Neural progenitor cell (in vitro differentiated cells): Measurements from ENCODE around the gene ACTR3. TPM values are rescaled to one million over a fixed set of nuclear protein-coding genes. Genes with fewer than 3 reads are reported as not detected.

Source experiments
- DNase-seq: peaks from one replicate; pipeline ENCODE4 v3.0.0-alpha.2; 2016; ENCODE audit warnings: low spot score
- H2AFZ ChIP-seq: fragments of 200-600 bp; sonication (generic); replicated peaks from 2 replicates; pipeline ENCODE4 v1.6.1; 2016; ENCODE audit warnings: antibody characterized with exemption
- H3F3A ChIP-seq: fragments of 200-600 bp; sonication (generic); 2 replicates; pipeline ENCODE4 v1.6.1; 2016; ENCODE audit warnings: antibody characterized with exemption, low read depth
- H3K27ac ChIP-seq: fragments of 200-600 bp; sonication (generic); 2 replicates; pipeline ENCODE4 v1.5.1; 2016; ENCODE audit warnings: mild to moderate bottlenecking
- H3K27me3 ChIP-seq: fragments of 200-600 bp; sonication (generic); 2 replicates; pipeline ENCODE4 v1.6.1; 2016; ENCODE audit warnings: mild to moderate bottlenecking, moderate library complexity
- H3K36me3 ChIP-seq: fragments of 200-600 bp; sonication (generic); 2 replicates; pipeline ENCODE4 v1.5.1; 2016
- H3K4me1 ChIP-seq: fragments of 200-600 bp; sonication (generic); 2 replicates; pipeline ENCODE4 v1.6.1; 2016; ENCODE audit warnings: mixed run types
- H3K4me2 ChIP-seq: fragments of 200-600 bp; sonication (generic); 2 replicates; pipeline ENCODE4 v1.6.1; 2016
- H3K4me3 ChIP-seq: fragments of 200-600 bp; sonication (generic); 2 replicates; pipeline ENCODE4 v1.5.1; 2016
- H3K79me2 ChIP-seq: fragments of 200-600 bp; sonication (generic); 2 replicates; pipeline ENCODE4 v1.6.1; 2016; ENCODE audit warnings: low read depth
- H3K9ac ChIP-seq: fragments of 200-600 bp; sonication (generic); 2 replicates; pipeline ENCODE4 v1.6.1; 2016
- H3K9me3 ChIP-seq: fragments of 200-600 bp; sonication (generic); 2 replicates; pipeline ENCODE4 v1.5.1; 2016; ENCODE audit warnings: low read depth
- H4K20me1 ChIP-seq: fragments of 200-600 bp; sonication (generic); 2 replicates; pipeline ENCODE4 v1.6.1; 2016; ENCODE audit warnings: low read depth
- H3K27ac Mint-ChIP-seq: 3 replicates; pipeline ENCODE4 v1.8.0; 2021; ENCODE audit warnings: mixed read lengths
- H3K27me3 Mint-ChIP-seq: 2 replicates; pipeline ENCODE4 v1.8.0; 2022; ENCODE audit warnings: low read depth, mild to moderate bottlenecking, inconsistent platforms, moderate library complexity, mixed read lengths; ENCODE audit not compliant: insufficient read depth
- H3K36me3 Mint-ChIP-seq: 3 replicates; pipeline ENCODE4 v1.8.0; 2021; ENCODE audit warnings: mixed read lengths
- H3K4me1 Mint-ChIP-seq: 3 replicates; pipeline ENCODE4 v1.8.0; 2021; ENCODE audit warnings: mixed read lengths
- H3K4me3 Mint-ChIP-seq: 3 replicates; pipeline ENCODE4 v1.8.0; 2021; ENCODE audit warnings: mild to moderate bottlenecking, moderate library complexity, mixed read lengths
- H3K9me3 Mint-ChIP-seq: 3 replicates; pipeline ENCODE4 v1.8.0; 2020; ENCODE audit warnings: mixed read lengths
- CTCF ChIP-seq: fragments of 200-600 bp; sonication (generic); IDR thresholded peaks from 2 replicates; pipeline ENCODE4 v1.5.1; 2017; ENCODE audit warnings: antibody characterized with exemption, mild to moderate bottlenecking
- EZH2 ChIP-seq: fragments of 200-600 bp; sonication (generic); IDR thresholded peaks from 2 replicates; pipeline ENCODE4 v1.6.1; 2017; ENCODE audit warnings: antibody characterized with exemption, mild to moderate bottlenecking, moderate library complexity
- EZH2phosphoT487 ChIP-seq: fragments of 200-600 bp; sonication (generic); IDR thresholded peaks from 2 replicates; pipeline ENCODE4 v1.6.1; 2017; ENCODE audit warnings: antibody characterized with exemption
- total RNA-seq: library from RNA; depleted of rRNA; stranded (reverse); fragments of >200 nt; gene quantifications from 2 replicates; pipeline ENCODE4 v1.2.3, GENCODE V29; 2015; ENCODE audit warnings: low replicate concordance

The ACTR3 gene
- total RNA-seq, 1 donor from 2014 or later, result 175 TPM

DNA sequence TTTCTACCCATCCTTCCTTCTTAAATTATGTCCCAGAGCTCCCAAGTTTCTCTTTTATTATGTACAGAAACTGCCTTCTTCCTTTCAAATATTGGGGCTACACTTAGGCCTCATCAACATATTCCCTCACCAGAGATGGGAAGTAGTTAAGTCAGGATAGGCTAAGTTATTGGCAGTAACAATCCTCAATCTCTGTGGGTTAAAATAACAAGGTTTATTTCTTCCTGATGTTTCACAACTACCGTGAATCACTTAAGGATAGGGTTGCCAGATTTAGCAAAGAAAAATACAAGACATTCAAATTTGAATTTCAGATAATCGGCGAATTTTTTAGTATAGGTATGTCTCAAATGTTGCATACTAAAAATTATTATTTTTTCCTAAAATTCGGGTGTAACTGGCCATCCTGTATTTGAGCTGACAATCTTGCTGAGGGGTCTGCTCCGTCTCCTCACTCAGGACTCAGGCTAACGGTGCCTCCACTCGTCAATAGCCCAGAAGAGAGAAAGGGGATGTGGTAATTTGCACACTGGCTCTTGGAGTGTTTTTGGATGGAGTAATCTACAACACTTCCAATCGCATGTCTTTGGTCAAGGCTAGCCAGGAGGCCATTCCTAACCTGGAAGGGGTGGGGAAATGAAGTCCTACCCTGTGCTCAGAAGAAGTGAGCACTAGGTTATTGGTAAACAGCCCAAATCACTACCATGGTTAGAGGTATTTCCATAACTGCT, 91.7 kb downstream of the ACTR3 start:
- Histone ChIP-seq H3K4me3 (no peak overlapping the region), H3K4me1 (no peaks in the 10 kb centered on the region), H3K36me3 (no peaks in the 10 kb centered on the region), H3F3A (peaks cover 6% of the 10 kb centered on the region), H3K27me3 (no peaks in the 10 kb centered on the region), H3K9ac (no peak overlapping the region), H4K20me1 (no peaks in the 10 kb centered on the region), H2AFZ (no peak overlapping the region), H3K4me2 (no peak overlapping the region), H3K9me3 (no peaks in the 10 kb centered on the region), H3K27ac (no peak overlapping the region), H3K79me2 (no peaks in the 10 kb centered on the region)
- no peak for DNase-seq
- peaks cover 5% of the 10 kb centered on the region for H3K9me3 Mint-ChIP-seq
- H3K4me3 Mint-ChIP-seq, result no peak overlapping the region
- no peak overlapping the region for H3K27ac Mint-ChIP-seq
- peaks cover 15% of the 10 kb centered on the region for H3K36me3 Mint-ChIP-seq
- no peak for TF ChIP-seq CTCF
- no peak for TF ChIP-seq EZH2phosphoT487
- no peak for TF ChIP-seq EZH2
- peaks cover 12% of the 10 kb centered on the region for H3K27me3 Mint-ChIP-seq
- H3K4me1 Mint-ChIP-seq, result peaks cover 7% of the 10 kb centered on the region

GRCh38 chr2:113985554-113986397, 95.9 kb downstream of the ACTR3 start:
- no peak overlapping the region for H3K4me3 ChIP-seq
- no peaks in the 10 kb centered on the region for H3F3A ChIP-seq
- no peaks in the 10 kb centered on the region for H4K20me1 ChIP-seq
- peaks cover 13% of the 10 kb centered on the region for H3K27me3 Mint-ChIP-seq
- H3K9me3 Mint-ChIP-seq, result peaks cover 2% of the 10 kb centered on the region
- no peaks in the 10 kb centered on the region for H3K36me3 ChIP-seq
- H3K36me3 Mint-ChIP-seq, result peaks cover 2% of the 10 kb centered on the region
- DNase-seq, result no peak
- H2AFZ ChIP-seq, result no peak overlapping the region
- no peaks in the 10 kb centered on the region for H3K79me2 ChIP-seq
- H3K27ac Mint-ChIP-seq, result no peak overlapping the region
- H3K4me1 Mint-ChIP-seq, result no peaks in the 10 kb centered on the region
- no peak overlapping the region for H3K4me2 ChIP-seq
- H3K27ac ChIP-seq, result no peak overlapping the region
- H3K4me1 ChIP-seq, result no peaks in the 10 kb centered on the region
- no peak overlapping the region for H3K4me3 Mint-ChIP-seq
- H3K27me3 ChIP-seq, result no peaks in the 10 kb centered on the region
- TF ChIP-seq EZH2 (no peak), CTCF (no peak), EZH2phosphoT487 (no peak)
- no peaks in the 10 kb centered on the region for H3K9me3 ChIP-seq
- H3K9ac ChIP-seq, result no peak overlapping the region

GRCh38 chr2:113986762-113987290, 96.9 kb downstream of the ACTR3 start:
- Histone ChIP-seq H3K79me2 (no peaks in the 10 kb centered on the region), H3K4me3 (no peak overlapping the region), H3F3A (no peaks in the 10 kb centered on the region), H3K27me3 (no peaks in the 10 kb centered on the region), H3K4me1 (no peaks in the 10 kb centered on the region), H4K20me1 (no peaks in the 10 kb centered on the region), H2AFZ (no peak overlapping the region), H3K9ac (no peak overlapping the region), H3K9me3 (no peaks in the 10 kb centered on the region), H3K36me3 (no peaks in the 10 kb centered on the region), H3K4me2 (no peak overlapping the region), H3K27ac (no peak overlapping the region)
- no peak overlapping the region for H3K4me3 Mint-ChIP-seq
- no peaks in the 10 kb centered on the region for H3K4me1 Mint-ChIP-seq
- no peak for DNase-seq
- H3K27me3 Mint-ChIP-seq, result peaks cover 13% of the 10 kb centered on the region
- no peaks in the 10 kb centered on the region for H3K36me3 Mint-ChIP-seq
- H3K9me3 Mint-ChIP-seq, result no peaks in the 10 kb centered on the region
- TF ChIP-seq EZH2phosphoT487 (no peak), CTCF (no peak), EZH2 (no peak)
- H3K27ac Mint-ChIP-seq, result no peak overlapping the region
